Effector CD8-positive, alpha-beta T cell (primary cell): ENCODE data around the gene TSHZ2.

ENCODE experiments used
- DNase-seq: peaks from one replicate; lab custom pipeline; 2025; lab: John Stamatoyannopoulos, UW

The TSHZ2 gene

DNA sequence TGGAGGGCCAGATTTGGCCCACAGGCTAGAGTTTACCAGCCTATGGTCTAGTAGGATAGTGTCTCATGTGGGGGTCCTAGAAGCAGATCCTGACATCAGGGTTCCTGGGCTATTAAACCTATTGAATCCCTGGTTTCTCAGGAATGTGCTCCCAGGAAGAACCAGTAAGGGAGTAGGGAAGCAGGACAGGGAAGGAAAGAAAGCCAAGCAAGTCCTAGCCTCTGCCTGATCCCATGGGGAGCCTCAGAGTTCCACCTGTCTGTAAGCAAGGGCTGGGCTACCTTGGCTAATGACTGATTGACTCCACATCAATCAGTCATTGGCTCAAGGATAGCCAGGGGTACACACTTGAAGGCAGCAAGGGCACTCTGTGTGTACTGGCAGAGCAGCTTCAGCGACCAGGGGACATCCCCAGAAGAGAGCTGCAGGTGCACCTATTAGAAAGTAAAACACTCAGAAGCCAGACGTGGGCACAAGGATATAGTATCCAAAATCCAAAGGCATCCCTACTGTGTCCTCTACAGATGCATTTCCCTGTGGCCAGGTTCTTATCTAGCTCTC lies 309.5 kb downstream of the TSHZ2 start:
- DNase-seq: no peak

DNA sequence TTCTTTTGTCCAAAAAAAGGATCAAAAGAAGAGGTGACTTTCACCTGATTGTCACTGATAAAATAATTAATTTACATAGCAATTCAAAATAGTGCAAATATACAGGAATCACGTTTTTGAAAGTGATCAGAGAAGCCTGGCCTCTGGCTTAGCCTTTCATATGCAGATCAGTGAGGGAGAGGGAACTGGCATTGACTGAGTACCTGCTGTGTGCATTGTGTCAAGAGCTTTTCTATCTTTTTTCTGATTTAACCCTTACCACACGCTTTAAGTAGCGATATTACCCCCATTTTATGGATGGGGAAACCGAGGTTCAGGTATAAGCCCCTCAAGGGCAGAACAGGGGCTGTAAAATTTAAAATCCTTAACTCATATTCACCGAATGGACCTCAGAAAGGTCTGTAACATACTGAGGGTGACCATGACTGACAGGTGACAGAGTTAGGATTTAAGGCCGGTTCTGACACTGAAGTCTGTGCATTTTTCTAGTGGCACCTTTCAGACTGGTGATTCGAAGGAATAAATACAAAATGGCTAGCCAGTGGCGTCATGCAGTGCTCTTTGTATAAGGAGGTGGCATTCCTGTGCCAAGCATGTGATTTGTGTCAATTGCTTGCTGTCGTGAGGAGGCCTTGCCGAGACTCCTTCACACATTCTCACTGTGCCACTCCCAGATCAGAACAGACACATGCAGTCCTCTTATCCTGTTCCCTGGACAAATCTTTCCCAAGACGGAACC lies 310.2 kb downstream of the TSHZ2 start:
- no peak for DNase-seq

DNA sequence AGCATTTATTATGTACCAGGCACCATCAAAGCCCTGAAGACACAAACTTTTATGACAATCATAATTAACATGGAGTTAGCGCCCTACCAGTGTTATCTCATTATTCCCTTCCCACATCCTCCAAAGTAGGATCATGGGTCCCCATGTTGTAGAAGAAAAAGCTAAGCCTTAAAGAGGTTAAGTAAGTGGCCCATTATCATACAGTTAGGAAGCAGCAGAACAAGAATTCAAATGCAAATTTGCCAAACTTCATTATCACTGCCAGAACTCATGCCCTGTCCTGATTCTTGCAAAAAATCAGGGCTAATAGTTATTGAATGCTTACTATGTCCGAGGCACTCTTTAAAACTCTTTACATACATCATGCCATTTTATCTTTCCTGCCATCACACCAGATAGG lies 310.9 kb downstream of the TSHZ2 start:
- no peak for DNase-seq

DNA sequence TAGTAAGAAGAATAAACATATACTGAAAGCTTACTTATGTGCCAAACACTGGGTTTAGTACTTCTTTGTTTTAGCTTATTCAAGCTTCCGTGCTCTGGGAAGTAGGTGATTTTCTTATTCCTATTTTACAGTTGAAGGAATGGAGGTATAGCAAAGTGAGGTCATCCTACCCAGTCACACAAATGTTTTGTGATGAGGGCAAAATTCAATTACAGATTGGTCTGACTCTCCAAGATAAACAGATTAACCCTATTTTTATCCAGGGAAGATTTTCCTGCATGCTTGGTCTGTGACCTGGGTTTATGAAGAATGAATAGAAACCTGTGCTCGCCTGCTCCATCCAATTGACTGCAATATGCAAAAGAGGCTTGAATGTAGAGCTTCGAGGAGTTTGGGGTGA lies 311.4 kb downstream of the TSHZ2 start:
- DNase-seq: no peak

DNA sequence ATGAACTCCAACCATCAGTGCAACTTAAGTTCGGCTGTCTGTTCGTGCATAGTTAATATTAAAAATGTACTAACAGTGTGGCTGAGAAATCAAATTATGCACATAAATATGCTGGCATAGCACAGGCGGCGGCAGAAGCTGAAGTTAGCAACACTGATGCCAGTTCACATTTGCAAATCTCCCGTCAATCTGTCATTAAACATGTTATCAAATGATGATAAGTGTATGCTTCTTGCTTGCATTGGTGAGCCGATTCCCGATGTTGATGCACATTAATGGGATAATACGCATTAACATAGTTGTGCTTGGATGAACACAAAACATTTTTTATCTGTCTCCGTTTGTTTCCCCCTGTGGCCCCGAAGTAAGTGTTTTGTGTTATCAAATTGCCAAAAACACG lies 312.1 kb downstream of the TSHZ2 start:
- no peak for DNase-seq

DNA sequence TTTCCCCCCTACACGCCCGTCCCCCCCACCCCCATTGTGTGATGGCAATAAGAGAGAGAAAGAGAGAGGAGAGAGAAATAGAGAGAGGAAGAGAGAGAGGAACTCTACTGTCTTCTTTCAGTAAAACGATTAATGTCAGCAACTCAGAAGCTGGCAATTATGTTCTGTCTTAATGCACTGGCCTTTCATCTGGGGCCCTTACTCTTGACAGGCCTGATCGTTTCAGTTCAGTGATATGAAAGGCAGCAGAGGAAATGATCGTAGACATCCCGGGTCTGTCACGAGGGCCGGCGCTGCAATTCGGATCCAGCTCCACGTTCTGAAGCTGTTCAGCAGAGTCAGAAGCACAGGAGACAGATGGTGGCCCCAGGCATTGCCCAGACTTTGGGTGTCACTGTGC lies 312.5 kb downstream of the TSHZ2 start:
- no peak for DNase-seq

DNA sequence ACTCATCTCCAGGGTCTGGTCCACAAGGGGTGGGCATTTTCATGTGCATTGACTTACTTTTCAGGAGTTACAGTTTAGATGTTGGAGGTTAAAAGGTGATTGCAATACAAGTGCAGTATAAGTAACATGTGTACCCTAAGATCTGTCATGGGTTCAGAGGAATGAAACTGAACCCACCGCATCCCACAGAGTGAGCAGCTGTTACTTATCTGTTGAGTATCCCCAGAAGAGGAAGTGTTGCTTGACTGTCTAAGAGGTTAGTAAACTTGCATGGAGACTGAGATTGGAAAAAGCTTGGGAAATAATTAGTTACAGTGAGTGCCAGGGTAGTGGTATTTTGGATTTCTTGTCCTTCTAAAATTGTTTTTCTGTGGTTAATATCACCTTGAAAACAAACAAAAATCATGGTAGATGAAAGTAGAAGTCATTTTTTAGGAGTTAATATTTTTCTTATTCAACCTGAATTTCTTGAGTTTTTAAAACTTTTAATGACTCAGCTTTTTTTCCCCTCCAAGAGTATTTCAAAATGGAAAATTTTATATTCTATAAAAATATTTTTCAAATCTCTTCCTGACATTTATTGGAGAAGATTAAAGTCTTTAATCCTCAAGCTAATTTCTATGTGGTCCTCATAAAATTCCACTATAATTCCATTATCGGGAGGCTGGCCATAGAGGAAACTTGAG lies 315.3 kb downstream of the TSHZ2 start:
- DNase-seq: no peak

DNA sequence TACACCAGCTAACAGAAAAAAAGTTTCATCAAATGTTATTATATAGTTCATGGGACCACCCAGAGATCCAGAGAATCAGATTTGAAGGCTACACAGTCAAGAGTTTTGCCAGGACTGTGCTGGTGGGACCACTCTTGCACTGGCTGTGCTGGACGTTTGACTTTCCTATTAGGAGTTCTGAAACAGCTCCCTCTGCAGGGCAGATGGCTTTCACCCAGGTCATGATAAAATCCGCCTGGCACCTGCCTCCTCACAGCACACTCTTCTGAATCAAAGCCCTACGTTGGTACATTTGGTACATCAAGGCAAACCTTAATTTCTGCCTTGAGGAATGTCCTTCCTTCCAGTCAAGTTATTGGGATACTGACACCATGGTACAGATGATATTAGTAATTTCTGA lies 319.4 kb downstream of the TSHZ2 start:
- no peak for DNase-seq

DNA sequence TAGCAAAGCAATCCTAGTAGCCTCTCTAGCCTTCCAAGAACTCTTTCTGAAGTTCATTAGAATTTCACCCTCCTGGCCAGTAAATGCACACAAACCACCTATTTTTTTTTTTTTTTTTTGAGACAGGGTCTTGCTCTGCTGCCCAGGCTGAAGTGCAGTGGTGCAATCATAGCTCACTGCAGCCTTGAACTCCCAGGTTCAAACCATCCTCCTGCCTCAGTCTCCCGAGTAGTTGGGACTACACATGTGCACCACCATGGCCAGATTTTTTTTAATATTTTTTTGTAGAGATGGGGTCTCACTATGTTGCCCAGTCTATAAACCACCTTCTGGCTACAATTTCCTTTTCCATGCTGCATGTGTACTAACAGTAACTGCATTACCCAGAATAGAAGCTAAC lies 320.2 kb downstream of the TSHZ2 start:
- no peak for DNase-seq

DNA sequence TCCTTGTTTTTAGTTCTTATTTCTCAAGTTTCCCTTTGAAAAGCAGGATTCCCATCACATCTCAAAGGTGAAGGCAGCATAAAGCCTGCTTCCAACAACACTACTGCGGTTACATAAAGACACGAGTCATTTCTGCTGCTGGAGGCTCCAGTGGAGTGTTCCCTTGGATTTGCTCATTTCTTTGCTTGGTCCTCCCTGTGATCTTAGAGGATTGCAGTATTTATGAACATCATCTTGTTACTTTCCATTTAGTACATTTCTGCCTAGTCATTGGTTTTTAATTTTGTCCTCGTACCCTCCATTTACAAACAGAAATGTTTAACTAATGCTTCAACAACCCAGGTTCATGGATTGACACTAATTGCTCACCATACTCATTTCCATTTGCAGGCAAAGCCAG lies 322.6 kb downstream of the TSHZ2 start:
- no peak for DNase-seq

DNA sequence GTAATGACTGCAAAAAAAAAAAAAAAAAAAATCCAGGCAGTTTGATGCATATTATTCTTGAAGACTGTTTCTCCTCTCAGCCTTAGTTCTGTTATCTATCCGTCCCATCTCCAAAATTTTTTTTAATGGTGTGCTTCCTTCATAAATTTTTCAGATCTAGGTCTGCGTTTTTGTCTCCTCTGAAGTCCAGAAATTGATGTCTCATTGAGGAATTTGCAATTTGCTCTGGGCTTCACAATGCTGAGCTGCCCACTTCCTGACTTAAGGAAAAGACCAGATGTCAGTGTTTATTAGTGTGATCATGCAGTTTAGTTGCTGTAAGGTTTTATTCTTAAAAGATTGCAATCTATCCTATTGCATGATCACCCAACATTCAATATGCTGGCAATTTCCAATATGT lies 323.9 kb downstream of the TSHZ2 start:
- no peak for DNase-seq

DNA sequence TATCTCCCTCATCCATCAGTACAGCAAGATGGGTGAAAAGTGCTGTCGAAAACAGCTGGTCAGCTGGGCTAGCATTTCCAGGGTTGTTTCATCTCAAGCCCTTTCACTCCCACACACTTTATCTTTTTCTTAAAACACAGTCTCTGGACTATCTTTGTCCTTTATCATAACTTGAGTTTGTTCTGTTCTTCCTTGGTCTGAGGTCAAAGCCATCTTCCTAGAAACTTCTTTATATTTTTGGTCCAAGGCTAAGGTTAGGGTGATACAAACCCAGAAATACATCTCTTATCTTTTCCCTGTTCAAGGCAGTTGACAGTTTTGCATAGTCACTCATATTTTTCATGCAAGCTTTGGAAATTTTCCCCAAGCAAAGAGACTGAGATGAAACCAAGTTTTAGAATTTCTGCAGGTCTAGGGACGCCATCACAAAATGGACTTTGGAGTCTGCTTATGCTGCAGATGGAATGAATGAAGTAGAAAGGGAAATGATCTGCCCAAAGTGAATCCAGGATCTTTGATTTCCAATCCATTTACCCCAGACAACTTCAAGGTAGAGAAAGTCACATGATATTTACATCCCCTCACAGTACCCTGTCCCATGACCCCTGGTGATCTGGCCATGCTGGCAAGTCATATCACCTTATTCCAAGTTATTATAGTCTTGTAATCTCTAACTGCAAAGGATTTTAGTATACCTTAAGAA lies 324.4 kb downstream of the TSHZ2 start:
- no peak for DNase-seq

DNA sequence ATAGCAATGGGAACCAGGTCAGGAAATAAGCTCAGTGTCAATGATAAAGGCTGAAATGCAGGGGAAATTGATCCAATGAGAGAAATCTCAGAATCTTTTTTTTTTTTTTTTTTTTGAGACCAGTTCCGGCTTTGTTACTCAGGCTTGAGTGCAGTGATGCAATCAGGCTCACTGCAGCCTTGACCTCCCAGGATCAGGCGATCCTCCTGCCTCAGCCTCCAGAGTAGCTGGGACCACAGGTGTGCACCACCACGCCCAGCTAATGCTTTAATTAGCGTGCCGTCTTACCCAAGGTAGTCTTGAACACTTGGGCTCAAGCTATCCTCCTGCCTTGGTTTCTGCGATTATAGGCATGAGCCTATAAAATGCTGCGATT lies 325.0 kb downstream of the TSHZ2 start:
- no peak for DNase-seq

DNA sequence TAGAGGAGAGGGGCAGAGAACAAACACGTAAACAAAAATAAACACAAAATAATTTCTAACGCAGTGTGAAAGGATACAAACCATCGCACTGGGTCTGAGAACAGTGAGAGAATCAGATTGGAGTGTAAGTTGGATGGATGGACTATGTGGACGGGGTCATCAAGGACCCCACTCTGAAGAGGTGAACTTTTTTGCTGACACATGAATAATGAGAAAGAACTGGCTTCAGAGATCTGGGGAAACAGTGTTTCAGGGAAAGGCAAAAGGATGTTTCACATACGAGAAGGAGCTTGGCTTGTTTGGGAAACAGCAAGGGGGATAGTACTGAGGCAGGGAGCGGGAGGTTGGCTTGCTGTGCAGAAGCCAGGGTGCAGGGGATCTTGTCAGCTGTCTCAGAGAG lies 326.1 kb downstream of the TSHZ2 start:
- no peak for DNase-seq

DNA sequence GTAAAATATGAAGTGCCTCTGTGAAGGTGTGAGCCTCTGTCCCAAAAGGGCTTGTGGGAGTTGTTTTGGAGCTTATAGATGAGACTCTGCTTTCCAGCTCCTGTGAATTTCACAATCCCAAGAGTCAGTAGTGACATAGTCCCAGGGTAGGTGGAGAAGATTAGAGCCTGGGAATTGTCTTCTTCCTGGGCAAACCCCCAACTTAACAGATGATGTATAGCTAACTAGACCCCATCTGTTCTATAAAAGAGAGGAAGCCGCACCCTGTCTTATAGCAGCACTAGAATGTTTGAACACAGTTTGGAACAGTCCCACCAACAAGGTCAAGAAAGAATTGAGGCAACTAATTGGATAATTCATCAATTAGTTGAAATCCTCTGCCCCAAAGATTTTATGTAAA lies 326.8 kb downstream of the TSHZ2 start:
- no peak for DNase-seq

DNA sequence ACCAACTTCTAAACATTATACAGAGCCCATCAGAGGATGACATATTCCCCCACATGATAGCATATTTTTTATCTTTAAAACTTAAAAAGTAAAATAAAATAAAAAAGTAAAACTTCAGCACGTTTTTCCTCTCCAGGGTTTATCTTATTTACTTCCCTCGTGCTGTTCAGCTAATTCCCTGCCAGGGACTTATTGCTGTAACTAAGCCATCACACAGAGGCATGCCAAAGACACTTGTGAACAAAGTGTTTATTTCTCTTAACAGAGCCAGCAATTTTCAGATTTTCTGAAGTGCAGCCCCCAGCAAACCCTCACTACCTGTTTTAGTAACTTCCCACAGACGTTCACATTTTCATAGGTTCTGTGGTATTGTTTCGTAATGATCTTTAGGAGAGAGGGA lies 327.7 kb downstream of the TSHZ2 start:
- DNase-seq: no peak

DNA sequence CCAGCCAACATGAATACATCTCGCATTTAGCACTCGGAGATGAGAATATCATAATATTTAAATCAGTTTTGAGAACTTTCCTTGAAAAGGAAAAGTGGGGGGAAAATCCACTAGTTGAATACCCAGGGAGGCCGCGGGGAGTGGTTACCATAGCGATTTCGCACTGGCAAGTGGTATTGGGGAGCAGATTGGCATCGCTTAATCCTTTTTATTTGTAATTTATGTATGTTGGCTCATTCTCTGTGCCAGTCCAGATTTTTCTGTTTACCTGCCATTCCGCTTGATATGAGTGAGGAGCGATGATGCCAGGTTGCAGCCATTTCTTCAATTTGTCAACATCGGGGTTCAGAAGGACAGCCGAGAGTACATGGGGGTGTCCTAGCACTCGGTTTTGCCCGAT lies 329.7 kb downstream of the TSHZ2 start:
- no peak for DNase-seq

DNA sequence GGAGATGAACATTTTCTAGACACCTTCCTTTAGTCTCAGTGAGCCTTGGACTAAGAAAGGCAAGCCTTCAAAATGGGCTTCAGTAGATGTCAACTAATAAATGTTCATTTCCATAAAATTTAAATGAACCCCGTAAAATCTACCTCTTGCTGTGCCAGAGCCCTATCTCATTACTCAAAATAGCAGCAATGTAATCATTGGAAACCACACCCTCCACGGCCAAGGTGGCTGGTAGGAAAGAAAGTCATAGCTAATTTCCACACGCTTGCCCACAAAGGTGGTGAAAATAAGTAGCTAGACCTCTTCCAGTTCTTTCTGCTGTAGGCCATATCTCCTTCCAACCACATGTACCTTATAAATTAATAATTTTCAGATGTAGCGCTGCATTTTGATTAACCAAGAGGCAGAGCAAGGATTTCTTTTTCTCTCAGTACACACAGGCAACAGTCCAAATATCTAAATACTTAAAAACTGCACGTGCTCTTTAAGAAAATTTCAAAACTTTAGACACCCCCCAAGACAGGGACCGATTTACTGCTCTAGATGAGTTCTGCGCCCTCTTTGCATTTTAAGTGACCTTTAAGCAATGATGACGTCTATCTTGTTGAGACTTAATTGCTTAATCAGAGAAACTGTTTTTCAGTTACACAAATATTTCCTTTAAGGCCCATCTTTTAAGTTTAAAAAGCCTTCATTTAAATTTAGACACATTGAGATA lies 330.7 kb downstream of the TSHZ2 start:
- DNase-seq: no peak

DNA sequence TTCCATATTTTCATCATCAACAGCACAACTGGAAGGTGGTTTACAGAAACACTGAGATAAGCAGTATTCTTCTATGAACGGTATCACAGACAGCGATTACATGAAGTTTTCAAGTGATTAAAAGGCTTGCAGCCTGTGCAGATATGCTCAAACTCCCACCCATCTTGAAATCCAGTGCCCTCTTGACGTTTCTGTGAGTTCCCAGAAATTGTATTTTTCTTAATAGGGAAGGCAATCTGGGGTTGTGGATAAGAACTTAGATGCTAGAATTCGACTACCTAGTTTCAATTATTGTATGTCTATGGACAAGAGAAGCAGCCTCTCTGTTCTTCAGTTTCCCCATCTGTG lies 331.2 kb downstream of the TSHZ2 start:
- DNase-seq: no peak

DNA sequence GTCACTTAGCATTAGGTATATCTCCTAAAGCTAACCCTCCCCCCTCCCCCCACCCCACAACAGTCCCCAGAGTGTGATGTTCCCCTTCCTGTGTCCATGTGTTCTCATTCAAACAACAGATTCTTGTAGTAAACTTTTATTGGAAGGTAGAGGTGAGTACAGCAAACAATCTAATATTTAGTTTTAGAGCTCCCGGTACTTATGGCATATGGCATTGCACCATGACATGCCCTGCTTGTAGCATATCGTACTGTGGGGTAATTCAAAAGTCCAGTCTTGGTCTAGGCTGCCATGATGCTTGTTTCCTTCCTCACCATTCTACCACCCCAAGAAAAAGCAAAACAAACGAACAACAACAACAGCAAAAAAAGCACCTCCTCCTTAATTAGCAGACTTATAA lies 332.0 kb downstream of the TSHZ2 start:
- no peak for DNase-seq

DNA sequence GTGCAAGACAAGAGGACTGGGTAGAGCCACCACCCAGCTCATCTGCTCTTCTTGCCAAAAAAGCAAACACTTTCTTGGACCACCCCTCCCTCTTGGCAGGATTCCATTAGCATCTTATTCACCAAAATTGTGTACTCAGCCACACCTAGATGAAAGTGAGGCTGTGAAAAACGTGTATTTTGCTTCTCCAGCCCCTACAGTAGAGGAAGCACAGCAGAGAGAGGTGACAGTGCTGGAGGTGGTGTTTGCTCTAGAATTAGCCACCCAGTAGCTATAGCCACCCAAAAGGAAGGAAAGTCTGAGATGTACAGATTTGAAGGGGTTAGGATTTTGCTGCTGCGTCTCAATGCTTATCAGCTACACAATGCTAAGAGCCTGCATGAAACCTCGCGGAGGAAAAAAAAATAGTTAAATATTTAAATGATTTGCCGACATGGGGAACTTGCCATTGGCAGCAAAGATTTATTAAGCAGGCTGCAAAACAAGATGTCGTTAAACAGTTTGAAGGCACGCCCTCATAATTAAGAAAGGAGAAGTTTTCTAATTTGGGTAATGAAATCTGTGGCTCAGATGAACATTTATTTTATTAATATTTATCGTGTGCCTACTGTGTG lies 334.1 kb downstream of the TSHZ2 start:
- DNase-seq: no peak
